Urinary bladder (tissue), 4 donors: ENCODE data around the gene PARD3B. TPM values are rescaled to one million over a fixed set of nuclear protein-coding genes. Genes with fewer than 3 reads are reported as not detected.

Experiments used
- DNase-seq: peaks from one replicate; pipeline ENCODE4 v3.0.0-alpha.2; 2015; ENCODE audit errors: extremely low spot score
- H3K27ac ChIP-seq: one replicate; pipeline ENCODE4 v1.5.1; 2013; ENCODE audit warnings: low read depth, mild to moderate bottlenecking, moderate library complexity
- H3K36me3 ChIP-seq: one replicate; pipeline ENCODE4 v1.6.1; 2013; ENCODE audit warnings: mild to moderate bottlenecking, moderate library complexity; ENCODE audit not compliant: insufficient read depth
- H3K4me1 ChIP-seq: one replicate; pipeline ENCODE4 v1.6.1; 2013; ENCODE audit warnings: mild to moderate bottlenecking, moderate library complexity; ENCODE audit not compliant: insufficient read depth
- H3K4me3 ChIP-seq: one replicate; pipeline ENCODE4 v1.5.1; 2013; ENCODE audit warnings: low read depth, low read length
- WGBS: extraction: QIAGEN DNeasy Blood & Tissue Kit; methylation state at CpG from one replicate; pipeline ENCODE4 v1.1.7; 2013; 5-methylcytosine and 5-hydroxymethylcytosine counted together
- polyA plus RNA-seq: library from polyadenylated mRNA; stranded (reverse); fragments of 200-250 nt; gene quantifications from one replicate; pipeline ENCODE4 v1.2.3, GENCODE V29; 2013
- total RNA-seq: library from RNA; depleted of rRNA; stranded (reverse); fragments of >200 nt; gene quantifications from one replicate; pipeline ENCODE4 v1.2.3, GENCODE V29; 2014
- donor health status: healthy with polysubstance abuse.
- donor health status: healthy.

The PARD3B gene
- total and polyA plus RNA-seq, 2 donors = 9.1 to 42.9 TPM

- no peaks in the 10 kb centered on the region for H3K36me3 ChIP-seq
- WGBS = 97% methylated on average over 1 of the region's 1 CpG
These were observed 208.6 kb downstream of the PARD3B start for GRCh38 chr2:204753841-204754240.

GRCh38 chr2:204754898-204755297 lies 209.6 kb downstream of the PARD3B start:
- Histone ChIP-seq H3K27ac (no peak overlapping the region), H3K36me3 (no peaks in the 10 kb centered on the region), H3K4me1 (no peaks in the 10 kb centered on the region), H3K4me3 (no peak overlapping the region)
- 96% methylated on average over 3 of the region's 3 CpGs for WGBS
- DNase-seq = no peak

More at GRCh38 chr2:204753841-204754240, 208.6 kb downstream of the PARD3B start:
- H3K4me1 ChIP-seq = no peaks in the 10 kb centered on the region
- no peak for DNase-seq
- H3K4me3 ChIP-seq = no peak overlapping the region
- no peak overlapping the region for H3K27ac ChIP-seq

- Histone ChIP-seq H3K4me3 (no peak overlapping the region), H3K36me3 (no peaks in the 10 kb centered on the region), H3K27ac (no peak overlapping the region), H3K4me1 (no peaks in the 10 kb centered on the region)
- WGBS = 94% methylated on average over 4 of the region's 4 CpGs
- DNase-seq = no peak
These were observed 218.9 kb downstream of the PARD3B start for GRCh38 chr2:204763974-204764703.

GRCh38 chr2:204770735-204771134 lies 225.5 kb downstream of the PARD3B start:
- Histone ChIP-seq H3K4me1 (peaks cover 2% of the 10 kb centered on the region), H3K27ac (no peak overlapping the region), H3K4me3 (no peak overlapping the region), H3K36me3 (no peaks in the 10 kb centered on the region)
- WGBS = 70% methylated on average over 1 of the region's 1 CpG
- DNase-seq = no peak

GRCh38 chr2:204771721-204772120 lies 226.4 kb downstream of the PARD3B start:
- no peak for DNase-seq
- Histone ChIP-seq H3K4me3 (no peak overlapping the region), H3K4me1 (peaks cover 2% of the 10 kb centered on the region), H3K27ac (no peak overlapping the region), H3K36me3 (no peaks in the 10 kb centered on the region)

GRCh38 chr2:204772546-204772945 lies 227.3 kb downstream of the PARD3B start:
- peaks cover 2% of the 10 kb centered on the region for H3K4me1 ChIP-seq
- no peak overlapping the region for H3K27ac ChIP-seq
- no peak overlapping the region for H3K4me3 ChIP-seq
- 83% methylated on average over 1 of the region's 1 CpG for WGBS
- no peaks in the 10 kb centered on the region for H3K36me3 ChIP-seq
- DNase-seq = no peak

GRCh38 chr2:204775766-204776165 lies 230.5 kb downstream of the PARD3B start:
- DNase-seq = no peak
- H3K4me1 ChIP-seq = peaks cover 2% of the 10 kb centered on the region
- H3K4me3 ChIP-seq = no peak overlapping the region
- H3K36me3 ChIP-seq = no peaks in the 10 kb centered on the region
- no peak overlapping the region for H3K27ac ChIP-seq

- Histone ChIP-seq H3K36me3 (no peaks in the 10 kb centered on the region), H3K4me1 (peaks cover 2% of the 10 kb centered on the region), H3K27ac (no peak overlapping the region), H3K4me3 (no peak overlapping the region)
- WGBS = 53% methylated on average over 1 of the region's 1 CpG
- peak; percentile 67 for DNase-seq
These were observed 231.7 kb downstream of the PARD3B start for GRCh38 chr2:204776781-204777559.

- H3K36me3 ChIP-seq = no peaks in the 10 kb centered on the region
- DNase-seq = no peak
- peaks cover 2% of the 10 kb centered on the region for H3K4me1 ChIP-seq
- H3K4me3 ChIP-seq = no peak overlapping the region
- H3K27ac ChIP-seq = no peak overlapping the region
These were observed 234.5 kb downstream of the PARD3B start for GRCh38 chr2:204779771-204780170.

GRCh38 chr2:204781941-204782340 lies 236.7 kb downstream of the PARD3B start:
- WGBS = 98% methylated on average over 1 of the region's 1 CpG

GRCh38 chr2:204790076-204790475 lies 244.8 kb downstream of the PARD3B start:
- H3K36me3 ChIP-seq = no peaks in the 10 kb centered on the region
- no peaks in the 10 kb centered on the region for H3K4me1 ChIP-seq
- no peak for DNase-seq
- H3K27ac ChIP-seq = no peak overlapping the region
- 88% methylated on average over 3 of the region's 3 CpGs for WGBS
- H3K4me3 ChIP-seq = no peak overlapping the region

More at GRCh38 chr2:204781941-204782340, 236.7 kb downstream of the PARD3B start:
- DNase-seq = no peak
- H3K4me3 ChIP-seq = no peak overlapping the region
- no peaks in the 10 kb centered on the region for H3K4me1 ChIP-seq
- no peaks in the 10 kb centered on the region for H3K36me3 ChIP-seq
- H3K27ac ChIP-seq = no peak overlapping the region

GRCh38 chr2:204791230-204791629 lies 246.0 kb downstream of the PARD3B start:
- Histone ChIP-seq H3K36me3 (no peaks in the 10 kb centered on the region), H3K4me1 (no peaks in the 10 kb centered on the region), H3K27ac (no peak overlapping the region), H3K4me3 (no peak overlapping the region)
- no peak for DNase-seq

- no peaks in the 10 kb centered on the region for H3K36me3 ChIP-seq
- H3K27ac ChIP-seq = no peak overlapping the region
- DNase-seq = no peak
- H3K4me3 ChIP-seq = no peak overlapping the region
- WGBS = 90% methylated on average over 2 of the region's 2 CpGs
- no peaks in the 10 kb centered on the region for H3K4me1 ChIP-seq
These were observed 249.3 kb downstream of the PARD3B start for GRCh38 chr2:204794624-204795023.

- no peaks in the 10 kb centered on the region for H3K36me3 ChIP-seq
- WGBS = 45% methylated on average over 1 of the region's 1 CpG
- no peak overlapping the region for H3K27ac ChIP-seq
- no peaks in the 10 kb centered on the region for H3K4me1 ChIP-seq
- no peak overlapping the region for H3K4me3 ChIP-seq
- DNase-seq = no peak
These were observed 249.9 kb downstream of the PARD3B start for GRCh38 chr2:204795156-204795555.
